Stimulated activated memory B cell treated with anti-CD40 and anti-IgM and Interleukin-4, amounts not matched to agents 10 μg/mL and 1 μg/mL and 100 μg/mL, for 72 hours (primary cell): ENCODE measurements around the gene TM9SF4.
A peak's percentile ranks its signal among the peaks of the same experiment; 100 is the strongest.

Experiments used
- ATAC-seq: fragments of 150-1000 bp; cut with Tn5 transposase; 2 replicates; pipeline ENCODE4 v1.10.0; 2021
- H3K27ac Mint-ChIP-seq: one replicate; pipeline ENCODE4 v1.8.0; 2022; ENCODE audit warnings: mild to moderate bottlenecking, mixed read lengths
- H3K27me3 Mint-ChIP-seq: one replicate; pipeline ENCODE4 v1.8.0; 2022; ENCODE audit warnings: mixed read lengths
- H3K36me3 Mint-ChIP-seq: one replicate; pipeline ENCODE4 v1.8.0; 2022; ENCODE audit warnings: mixed read lengths
- H3K4me1 Mint-ChIP-seq: one replicate; pipeline ENCODE4 v1.8.0; 2022; ENCODE audit warnings: mixed read lengths
- H3K4me3 Mint-ChIP-seq: one replicate; pipeline ENCODE4 v1.8.0; 2022; ENCODE audit warnings: mild to moderate bottlenecking, moderate library complexity, mixed read lengths
- H3K9me3 Mint-ChIP-seq: one replicate; pipeline ENCODE4 v1.8.0; 2022; ENCODE audit warnings: mixed read lengths

The TM9SF4 gene

DNA sequence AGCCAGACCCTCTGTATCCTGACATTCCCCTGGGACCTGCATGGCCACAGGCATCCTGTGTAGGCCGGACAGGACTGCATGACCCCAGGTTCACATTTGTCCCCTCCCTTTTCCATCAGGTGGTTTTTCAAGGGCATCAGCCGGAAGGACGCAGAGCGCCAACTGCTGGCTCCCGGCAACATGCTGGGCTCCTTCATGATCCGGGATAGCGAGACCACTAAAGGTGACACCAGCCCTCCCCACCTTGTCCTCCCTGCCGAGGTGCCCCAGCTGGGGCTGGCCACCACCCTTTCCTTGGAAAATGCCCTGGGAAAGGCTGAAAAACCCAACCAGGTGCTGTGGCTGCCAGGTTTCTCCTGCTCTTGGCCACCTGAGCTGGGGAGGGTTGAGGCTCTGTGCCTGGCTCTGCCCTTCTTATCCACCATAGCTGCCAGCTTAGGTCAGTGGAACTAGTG lies 29.8 kb upstream of the TM9SF4 start:
- ATAC-seq = no peak
- peaks cover 18% of the 10 kb centered on the region for H3K36me3 Mint-ChIP-seq
- no peak overlapping the region for H3K4me3 Mint-ChIP-seq
- no peaks in the 10 kb centered on the region for H3K9me3 Mint-ChIP-seq
- no peaks in the 10 kb centered on the region for H3K4me1 Mint-ChIP-seq
- H3K27me3 Mint-ChIP-seq = no peaks in the 10 kb centered on the region
- no peak overlapping the region for H3K27ac Mint-ChIP-seq

DNA sequence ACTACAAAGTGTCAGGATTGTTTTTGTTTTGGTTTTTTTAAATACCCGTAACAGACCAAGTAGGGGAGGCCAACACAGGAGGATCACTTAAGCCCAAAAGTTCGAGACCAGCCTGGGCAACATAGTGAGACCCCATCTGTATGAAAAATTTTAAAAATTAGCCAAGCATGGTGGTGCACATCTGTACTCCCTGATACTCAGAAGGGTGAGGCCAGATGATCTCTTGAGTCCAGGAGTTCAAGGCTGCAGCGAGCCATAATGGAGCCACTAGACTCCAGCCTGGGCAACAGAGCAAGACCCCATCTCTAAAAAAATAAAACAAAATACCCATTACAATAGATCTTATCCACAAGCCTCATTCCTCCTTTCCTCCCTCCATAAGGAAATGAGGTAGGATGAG lies 28.7 kb upstream of the TM9SF4 start:
- ATAC-seq = no peak
- no peak overlapping the region for H3K27ac Mint-ChIP-seq
- H3K4me1 Mint-ChIP-seq = no peaks in the 10 kb centered on the region
- H3K27me3 Mint-ChIP-seq = no peaks in the 10 kb centered on the region
- H3K9me3 Mint-ChIP-seq = no peaks in the 10 kb centered on the region
- no peak overlapping the region for H3K4me3 Mint-ChIP-seq
- H3K36me3 Mint-ChIP-seq = peaks cover 12% of the 10 kb centered on the region

DNA sequence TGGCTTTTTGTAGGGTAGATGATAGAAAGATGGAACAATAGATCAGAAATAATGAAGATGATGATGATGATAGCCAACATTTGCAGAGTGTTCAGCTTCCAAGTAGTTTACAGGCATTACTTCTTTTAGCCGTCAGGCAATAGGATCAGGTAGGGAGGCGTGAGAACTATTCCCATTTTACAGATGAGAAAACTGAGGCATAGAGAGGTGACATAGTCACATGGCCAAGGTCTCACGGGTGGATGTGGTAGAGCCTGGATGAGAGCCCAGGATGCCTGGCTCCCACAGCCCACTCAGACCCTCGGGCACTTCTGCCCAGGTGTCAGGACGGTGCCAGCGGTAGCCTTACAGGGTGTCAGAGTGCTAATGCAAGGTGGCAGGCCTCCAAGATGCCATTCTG lies 26.0 kb upstream of the TM9SF4 start:
- no peak overlapping the region for H3K27ac Mint-ChIP-seq
- ATAC-seq = no peak
- H3K27me3 Mint-ChIP-seq = no peaks in the 10 kb centered on the region
- H3K36me3 Mint-ChIP-seq = peaks cover 14% of the 10 kb centered on the region
- H3K9me3 Mint-ChIP-seq = no peaks in the 10 kb centered on the region
- peaks cover 13% of the 10 kb centered on the region for H3K4me1 Mint-ChIP-seq
- H3K4me3 Mint-ChIP-seq = no peak overlapping the region

DNA sequence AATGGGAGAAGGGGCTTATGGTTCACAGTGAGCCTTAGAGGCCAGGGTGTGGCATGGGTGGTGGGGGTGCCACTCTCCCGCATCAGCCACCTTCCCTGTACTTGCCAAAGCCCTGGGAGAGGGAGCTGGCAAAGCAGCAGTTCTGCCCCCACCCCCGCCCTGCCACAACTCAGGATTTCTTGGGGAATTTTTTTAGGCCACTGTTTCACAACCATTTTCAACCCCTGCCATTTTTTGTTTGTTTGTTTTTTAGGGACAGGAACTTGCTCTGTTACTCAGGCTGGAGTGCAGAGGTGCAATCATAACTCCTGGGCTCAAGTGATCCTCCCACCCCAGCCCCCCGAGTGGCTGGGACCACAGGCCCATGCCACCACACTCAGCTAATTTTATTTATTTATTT lies 22.4 kb upstream of the TM9SF4 start:
- Mint-ChIP-seq H3K27ac (no peak overlapping the region), H3K4me1 (peaks cover 34% of the 10 kb centered on the region), H3K9me3 (no peaks in the 10 kb centered on the region), H3K4me3 (no peak overlapping the region), H3K27me3 (no peaks in the 10 kb centered on the region), H3K36me3 (peaks cover 20% of the 10 kb centered on the region)
- ATAC-seq = no peak

DNA sequence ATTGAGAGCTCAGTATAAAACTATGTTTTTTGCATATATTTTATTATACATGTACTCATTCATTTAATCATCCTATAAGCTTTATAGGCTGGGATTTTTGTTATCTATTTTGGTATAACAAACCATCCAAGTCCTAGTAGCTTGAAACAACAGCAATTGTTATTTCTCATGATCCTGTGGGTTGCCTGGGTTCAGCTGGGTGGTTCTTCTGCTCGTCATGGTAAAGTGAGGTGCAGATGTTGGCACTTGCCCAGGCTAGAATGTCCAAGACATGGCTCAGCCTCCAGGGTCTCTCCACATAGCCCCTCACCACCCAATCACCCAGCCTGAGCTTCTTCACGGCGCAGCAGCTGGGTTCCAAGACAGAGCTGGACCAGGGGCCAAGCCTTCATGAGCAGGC lies 20.8 kb upstream of the TM9SF4 start:
- H3K4me1 Mint-ChIP-seq = peaks cover 34% of the 10 kb centered on the region
- no peak overlapping the region for H3K27ac Mint-ChIP-seq
- no peaks in the 10 kb centered on the region for H3K9me3 Mint-ChIP-seq
- peaks cover 16% of the 10 kb centered on the region for H3K36me3 Mint-ChIP-seq
- H3K4me3 Mint-ChIP-seq = no peak overlapping the region
- ATAC-seq = no peak
- H3K27me3 Mint-ChIP-seq = no peaks in the 10 kb centered on the region

DNA sequence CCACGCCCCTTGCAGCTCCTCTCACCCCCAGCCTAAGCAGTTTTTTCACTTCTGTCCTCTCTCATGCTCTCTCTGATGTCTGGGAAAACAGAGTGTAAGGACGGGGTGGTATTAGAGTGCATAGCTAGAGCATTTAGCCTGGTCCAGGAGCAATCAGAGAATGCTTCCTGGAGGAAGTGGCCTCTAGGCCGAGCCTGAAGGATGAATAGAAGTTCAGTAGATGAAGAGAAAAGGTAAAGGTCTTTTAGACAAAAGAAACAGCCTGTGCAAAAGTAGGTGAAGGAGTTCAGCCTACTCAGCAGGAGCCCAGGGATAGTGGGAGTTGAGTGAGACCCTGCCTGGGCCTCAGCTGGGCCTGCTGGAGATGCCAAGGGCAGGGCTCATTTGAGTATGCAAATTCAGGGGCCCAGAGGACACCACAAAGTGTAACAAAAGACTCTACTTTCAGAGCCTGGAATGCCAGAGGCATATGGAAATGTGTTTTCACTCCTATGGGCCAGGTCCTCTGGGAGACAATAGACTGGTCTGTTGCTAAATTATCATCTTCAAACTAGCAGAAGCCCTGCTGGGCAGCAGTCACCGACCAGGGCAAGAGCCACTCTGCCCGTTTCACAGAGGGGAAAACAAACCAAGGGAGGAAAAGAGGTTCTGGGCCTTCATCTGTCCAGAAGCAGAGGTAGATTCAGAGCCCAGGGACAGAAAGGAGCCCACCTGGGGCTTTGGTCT lies 19.7 kb upstream of the TM9SF4 start:
- Mint-ChIP-seq H3K36me3 (peaks cover 16% of the 10 kb centered on the region), H3K4me1 (peaks cover 34% of the 10 kb centered on the region), H3K9me3 (no peaks in the 10 kb centered on the region), H3K27me3 (no peaks in the 10 kb centered on the region), H3K27ac (no peak overlapping the region), H3K4me3 (no peak overlapping the region)
- no peak for ATAC-seq

DNA sequence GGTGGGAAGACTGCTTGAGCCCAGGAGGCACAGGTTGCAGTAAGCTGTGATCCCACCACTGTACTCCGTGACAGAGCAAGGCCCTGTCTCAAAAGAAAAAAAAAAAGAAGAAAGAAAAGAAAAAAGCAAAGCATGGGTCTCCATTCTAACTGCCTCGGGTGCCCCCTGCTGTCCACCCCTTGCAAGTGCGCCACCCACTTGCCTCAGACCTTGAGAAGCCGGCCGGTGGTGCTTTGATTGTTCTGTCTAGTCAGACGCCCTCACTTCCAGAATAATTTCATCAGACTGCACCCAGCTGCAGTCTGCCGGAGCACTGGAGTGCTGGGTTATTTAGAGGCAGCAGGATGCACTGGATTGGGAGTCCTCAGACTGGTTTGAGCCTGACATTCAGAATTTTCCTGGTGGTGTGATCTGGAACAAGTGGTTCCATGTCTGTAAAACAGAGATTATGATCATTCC lies 17.6 kb upstream of the TM9SF4 start:
- Mint-ChIP-seq H3K27ac (no peak overlapping the region), H3K27me3 (no peaks in the 10 kb centered on the region)

DNA sequence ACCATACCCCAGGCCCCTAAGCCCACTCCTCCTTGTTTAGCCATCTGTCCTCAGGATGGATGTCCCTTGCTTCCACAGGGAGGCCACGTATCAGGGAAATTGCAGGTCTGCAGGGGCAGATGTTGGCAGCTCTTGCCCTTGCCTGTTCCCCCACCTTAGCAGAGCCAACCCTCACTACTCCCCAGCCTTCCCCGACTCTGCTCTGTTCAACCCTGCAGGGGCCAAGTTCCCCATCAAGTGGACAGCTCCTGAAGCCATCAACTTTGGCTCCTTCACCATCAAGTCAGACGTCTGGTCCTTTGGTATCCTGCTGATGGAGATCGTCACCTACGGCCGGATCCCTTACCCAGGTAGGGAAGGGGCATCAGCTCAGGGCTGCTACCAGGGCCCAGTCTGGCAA lies 10.7 kb upstream of the TM9SF4 start:
- peaks cover 25% of the 10 kb centered on the region for H3K36me3 Mint-ChIP-seq
- H3K9me3 Mint-ChIP-seq = no peaks in the 10 kb centered on the region
- H3K27ac Mint-ChIP-seq = no peak overlapping the region
- no peak overlapping the region for H3K4me3 Mint-ChIP-seq
- no peak for ATAC-seq
- H3K4me1 Mint-ChIP-seq = no peaks in the 10 kb centered on the region
- no peaks in the 10 kb centered on the region for H3K27me3 Mint-ChIP-seq

More for the DNA sequence above, 17.6 kb upstream of the TM9SF4 start:
- H3K36me3 Mint-ChIP-seq = peaks cover 7% of the 10 kb centered on the region
- ATAC-seq = peak; percentile 64
- H3K9me3 Mint-ChIP-seq = no peaks in the 10 kb centered on the region
- H3K4me1 Mint-ChIP-seq = peaks cover 23% of the 10 kb centered on the region
- no peak overlapping the region for H3K4me3 Mint-ChIP-seq

DNA sequence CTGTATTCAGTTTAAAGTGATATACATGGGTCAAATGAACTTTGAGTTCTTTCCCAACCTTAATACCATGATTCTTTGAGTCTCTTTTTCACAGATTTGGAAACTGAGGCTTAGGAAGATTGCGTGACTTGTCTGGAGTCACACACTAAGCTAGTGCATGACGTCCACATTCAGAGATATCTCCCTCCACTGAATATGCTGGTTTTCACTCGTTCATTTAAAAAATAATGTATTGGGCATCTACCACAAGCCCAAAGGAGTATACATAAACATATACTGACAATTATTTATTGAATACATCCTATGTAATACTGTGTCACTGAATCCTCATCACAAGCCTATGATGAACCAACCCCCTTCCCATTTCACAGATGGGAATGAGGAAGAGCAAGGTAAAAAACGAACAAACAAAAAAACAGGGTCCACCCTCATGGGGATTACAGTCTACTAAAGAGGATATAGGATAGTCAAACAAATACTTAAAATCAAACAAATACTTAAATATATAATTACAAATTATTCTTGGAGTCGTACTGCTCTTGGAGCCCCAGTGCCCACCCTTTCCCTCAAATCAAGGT lies 611 bp upstream of the TM9SF4 start:
- H3K4me1 Mint-ChIP-seq = peaks cover 31% of the 10 kb centered on the region
- H3K4me3 Mint-ChIP-seq = no peak overlapping the region
- H3K36me3 Mint-ChIP-seq = peaks cover 6% of the 10 kb centered on the region
- H3K27ac Mint-ChIP-seq = peak overlapping the region; percentile 93
- no peak for ATAC-seq
- H3K27me3 Mint-ChIP-seq = no peaks in the 10 kb centered on the region
- no peaks in the 10 kb centered on the region for H3K9me3 Mint-ChIP-seq

DNA sequence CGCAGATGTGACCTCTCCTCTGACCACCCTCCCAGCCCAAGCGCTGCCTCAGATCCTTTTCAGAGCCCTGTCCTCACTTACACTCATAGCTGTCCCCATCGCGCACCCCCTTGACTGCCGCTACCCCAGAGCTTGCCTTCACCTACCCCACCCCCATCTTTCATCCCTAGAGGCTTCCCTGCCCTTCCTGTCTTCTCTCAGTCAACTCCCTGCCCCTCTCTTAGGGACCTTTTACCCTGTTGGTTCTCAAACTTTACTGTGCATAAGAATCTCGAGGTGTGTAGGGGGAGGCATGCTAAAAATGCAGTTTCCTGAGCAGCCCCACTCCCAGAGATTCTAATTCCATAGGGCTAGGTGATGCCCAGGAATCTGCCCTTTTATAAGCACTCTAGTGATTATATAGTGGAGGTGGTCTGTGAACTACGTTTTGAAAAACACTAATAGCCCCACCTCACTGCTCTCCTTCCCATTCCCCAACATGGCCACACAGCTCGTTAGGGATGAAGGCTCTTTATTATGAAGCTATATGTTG lies 725 bp downstream of the TM9SF4 start:
- H3K27me3 Mint-ChIP-seq = no peaks in the 10 kb centered on the region
- peak overlapping the region; percentile 99 for H3K4me3 Mint-ChIP-seq
- no peaks in the 10 kb centered on the region for H3K9me3 Mint-ChIP-seq
- H3K4me1 Mint-ChIP-seq = peaks cover 38% of the 10 kb centered on the region
- peak overlapping the region; percentile 93 for H3K27ac Mint-ChIP-seq
- H3K36me3 Mint-ChIP-seq = peaks cover 6% of the 10 kb centered on the region
- ATAC-seq = peak; percentile 35

DNA sequence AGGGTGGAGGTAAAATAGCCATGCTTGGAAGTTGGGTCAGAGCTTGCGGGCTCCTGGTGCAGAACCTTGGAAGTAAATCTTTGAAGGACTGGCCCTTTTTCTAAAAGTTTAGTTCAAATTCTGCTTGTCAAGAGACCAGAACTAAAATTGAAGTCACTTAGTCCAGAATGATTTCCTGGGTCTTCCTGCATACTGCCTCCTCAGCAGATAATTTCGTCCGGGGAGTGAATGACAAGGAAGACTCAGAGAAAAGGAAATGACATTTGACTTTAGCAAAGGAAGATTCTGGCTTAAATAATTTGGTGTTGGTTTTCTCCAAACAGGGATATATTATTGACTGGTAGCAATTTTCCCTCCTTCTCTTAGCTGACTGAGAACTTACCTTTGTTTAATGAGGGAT lies 1.2 kb downstream of the TM9SF4 start:
- ATAC-seq = no peak
- peaks cover 41% of the 10 kb centered on the region for H3K4me1 Mint-ChIP-seq
- H3K27ac Mint-ChIP-seq = peak overlapping the region; percentile 93
- H3K27me3 Mint-ChIP-seq = no peaks in the 10 kb centered on the region
- no peaks in the 10 kb centered on the region for H3K9me3 Mint-ChIP-seq
- peak overlapping the region; percentile 99 for H3K4me3 Mint-ChIP-seq
- peaks cover 6% of the 10 kb centered on the region for H3K36me3 Mint-ChIP-seq

DNA sequence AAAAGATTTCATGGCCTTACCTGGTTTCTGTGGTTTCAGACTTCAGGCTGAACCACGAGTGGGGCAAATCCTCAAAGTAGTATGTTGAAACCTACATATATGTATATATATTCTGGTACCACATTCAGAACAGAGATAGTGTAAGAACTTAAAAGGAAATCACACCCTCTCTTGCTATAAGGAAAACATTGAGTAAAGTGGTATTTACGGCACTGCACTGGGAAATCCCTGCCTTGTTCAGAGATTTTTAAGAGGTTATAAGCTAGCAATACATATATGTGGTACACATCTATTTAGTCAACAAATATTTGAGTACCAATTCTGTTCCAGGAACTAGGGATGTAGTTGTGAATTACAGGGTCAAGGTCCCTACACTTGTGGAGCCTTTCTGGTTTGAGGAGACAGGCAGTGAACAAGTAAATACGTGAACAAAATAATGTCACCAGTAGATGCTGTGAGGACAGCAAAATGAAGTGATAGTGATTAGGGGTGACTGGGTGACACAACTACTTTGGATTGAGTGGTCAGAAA lies 1.7 kb downstream of the TM9SF4 start:
- ATAC-seq = no peak
- Mint-ChIP-seq H3K9me3 (no peaks in the 10 kb centered on the region), H3K27me3 (no peaks in the 10 kb centered on the region), H3K4me1 (peaks cover 44% of the 10 kb centered on the region), H3K27ac (no peak overlapping the region), H3K4me3 (no peak overlapping the region), H3K36me3 (peaks cover 6% of the 10 kb centered on the region)

DNA sequence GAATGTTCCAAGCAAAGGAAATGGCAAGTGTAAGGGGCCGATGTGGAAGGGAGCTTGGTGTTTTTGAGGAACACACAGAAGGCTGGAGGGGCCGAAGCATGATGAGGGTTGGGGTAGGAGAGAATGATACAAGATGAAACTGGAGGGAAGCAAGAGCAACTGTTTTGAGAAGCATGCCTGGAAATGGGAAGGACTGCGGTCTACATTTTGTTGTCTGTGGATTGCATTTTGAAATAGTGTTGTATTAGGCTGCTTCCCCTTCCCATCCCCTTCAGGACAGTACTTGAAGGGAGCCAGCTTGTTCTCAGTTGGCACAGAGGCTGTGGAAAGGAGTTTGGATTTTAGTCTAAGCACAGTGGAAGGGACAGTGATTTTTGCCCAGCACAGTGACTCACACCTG lies 2.2 kb downstream of the TM9SF4 start:
- Mint-ChIP-seq H3K9me3 (no peaks in the 10 kb centered on the region), H3K27ac (no peak overlapping the region), H3K36me3 (peaks cover 11% of the 10 kb centered on the region), H3K4me1 (peaks cover 49% of the 10 kb centered on the region), H3K4me3 (no peak overlapping the region), H3K27me3 (no peaks in the 10 kb centered on the region)
- no peak for ATAC-seq

DNA sequence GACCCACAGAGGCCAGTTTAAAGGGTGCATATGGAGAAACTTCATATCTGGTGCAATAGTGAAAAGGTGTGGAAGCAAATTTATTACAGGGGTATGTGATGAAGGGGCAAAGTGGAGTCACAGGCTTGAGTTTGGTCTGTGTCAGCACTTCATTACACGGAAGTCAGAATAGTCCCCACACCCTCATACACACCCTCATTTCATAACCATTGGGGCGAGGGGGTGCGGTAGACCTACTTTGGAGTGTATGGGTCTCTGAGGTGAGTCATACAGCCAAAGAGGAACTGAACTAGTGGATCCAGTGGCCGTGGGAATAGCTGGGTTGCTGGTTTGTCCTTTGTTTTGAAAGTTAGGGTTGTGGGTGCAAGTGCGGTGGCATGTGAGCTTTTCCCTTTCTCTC lies 3.3 kb downstream of the TM9SF4 start:
- ATAC-seq = no peak
- no peaks in the 10 kb centered on the region for H3K9me3 Mint-ChIP-seq
- peaks cover 13% of the 10 kb centered on the region for H3K36me3 Mint-ChIP-seq
- no peak overlapping the region for H3K4me3 Mint-ChIP-seq
- peaks cover 56% of the 10 kb centered on the region for H3K4me1 Mint-ChIP-seq
- no peak overlapping the region for H3K27ac Mint-ChIP-seq
- H3K27me3 Mint-ChIP-seq = no peaks in the 10 kb centered on the region

DNA sequence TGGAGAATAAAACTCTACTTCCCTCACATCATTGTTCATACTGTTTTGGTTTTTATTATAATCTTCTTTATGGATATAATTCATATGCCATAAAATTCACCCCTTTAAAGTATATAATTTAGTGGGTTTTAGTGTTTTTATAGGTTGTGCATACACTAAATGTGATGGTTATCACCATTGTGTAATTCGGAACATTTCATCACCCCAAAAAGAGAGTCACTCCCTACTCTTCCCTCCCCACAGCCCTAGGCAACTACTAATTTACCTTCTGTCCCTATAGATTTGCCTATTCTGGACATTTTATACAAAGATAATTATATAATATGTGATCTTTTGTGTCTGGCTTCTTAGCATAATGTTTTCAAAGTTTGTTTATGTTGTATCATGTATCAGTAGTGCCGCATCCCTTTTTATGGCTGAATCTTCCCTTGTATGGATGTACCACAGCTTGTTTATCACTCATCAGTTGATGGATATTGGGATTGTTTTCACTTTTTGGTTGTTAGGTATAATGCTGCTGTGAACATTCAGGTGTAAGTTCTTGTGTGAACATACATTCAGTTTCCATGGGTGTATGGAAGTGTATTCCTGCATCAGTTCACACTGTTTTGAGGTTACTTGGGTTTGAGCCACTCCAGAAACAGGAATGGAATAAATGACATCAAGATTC lies 4.2 kb downstream of the TM9SF4 start:
- Mint-ChIP-seq H3K9me3 (no peaks in the 10 kb centered on the region), H3K4me1 (peaks cover 56% of the 10 kb centered on the region), H3K27me3 (no peaks in the 10 kb centered on the region), H3K27ac (no peak overlapping the region), H3K4me3 (no peak overlapping the region), H3K36me3 (peaks cover 13% of the 10 kb centered on the region)
- no peak for ATAC-seq
